GM19099 (cell line): ENCODE results near the gene USP6.

Source experiments
- POLR2A ChIP-seq: IDR thresholded peaks from 3 replicates; pipeline ENCODE4 v1.6.1; 2011; ENCODE audit warnings: low read depth; ENCODE audit not compliant: insufficient read length; ENCODE audit errors: extremely low read depth

USP6 gene

DNA sequence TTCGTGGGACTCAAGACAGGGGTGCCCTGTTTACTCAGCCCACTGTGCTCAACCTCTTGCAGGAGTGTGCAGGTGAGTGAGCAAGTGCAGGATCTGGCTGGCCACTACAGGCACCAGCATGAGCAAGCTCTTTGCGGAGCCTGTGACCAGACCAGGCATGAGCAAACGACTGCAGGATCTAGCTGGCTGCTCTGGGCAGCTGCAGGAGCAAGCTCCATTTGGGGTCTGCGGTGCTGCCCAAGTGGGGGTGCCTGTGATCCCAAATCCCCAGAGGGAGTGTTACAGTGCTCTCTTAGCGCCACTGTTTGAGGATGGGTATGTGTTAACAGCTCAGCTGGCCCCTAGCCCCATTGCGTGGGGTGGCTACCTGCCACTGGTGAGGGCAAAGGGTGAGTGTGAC is 2.4 kb downstream of the USP6 start:
- no peak for TF ChIP-seq POLR2A

- no peak for TF ChIP-seq POLR2A
Observed at GRCh38 chr17:5120036-5120435, 4.2 kb downstream of the USP6 start.

GRCh38 chr17:5121186-5121841 is 5.5 kb downstream of the USP6 start:
- no peak for TF ChIP-seq POLR2A

DNA sequence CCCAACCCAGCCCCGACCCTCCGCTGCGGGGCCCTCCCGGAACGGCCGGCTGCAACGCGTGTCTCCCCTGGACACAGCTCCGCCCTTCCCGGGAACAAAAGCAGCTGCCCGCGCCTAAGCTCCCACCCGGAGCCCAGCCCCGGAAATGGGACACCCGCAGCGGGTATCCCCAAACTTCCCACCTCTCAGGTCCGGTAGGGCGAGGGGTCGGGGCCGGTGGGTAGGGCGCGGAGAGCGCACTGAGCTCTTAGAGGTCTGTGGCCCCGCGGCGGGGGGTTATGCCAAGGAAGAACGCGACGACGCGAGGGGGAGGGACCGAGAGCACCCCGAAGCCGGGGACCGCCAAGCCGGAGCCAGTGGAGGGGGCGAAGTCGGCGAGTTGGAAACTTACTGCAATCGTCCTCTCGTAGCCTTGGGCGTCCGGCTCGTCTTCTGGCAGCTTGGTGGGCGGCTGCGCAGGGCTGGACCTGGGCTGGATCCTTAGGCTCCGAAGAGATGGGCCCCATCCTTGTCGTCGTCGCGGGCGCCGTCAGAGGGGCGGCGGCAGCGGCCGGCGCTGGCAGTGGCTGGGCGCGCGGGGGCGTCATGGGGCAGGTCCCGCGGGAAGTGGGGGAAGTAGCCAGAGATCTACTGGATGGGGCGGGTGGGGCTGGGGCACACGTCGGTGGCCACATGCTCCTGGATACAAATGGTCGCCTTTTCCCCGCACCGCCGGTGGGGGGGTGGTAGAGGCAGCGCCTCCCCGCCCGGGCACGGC is 6.9 kb downstream of the USP6 start:
- no peak for TF ChIP-seq POLR2A

DNA sequence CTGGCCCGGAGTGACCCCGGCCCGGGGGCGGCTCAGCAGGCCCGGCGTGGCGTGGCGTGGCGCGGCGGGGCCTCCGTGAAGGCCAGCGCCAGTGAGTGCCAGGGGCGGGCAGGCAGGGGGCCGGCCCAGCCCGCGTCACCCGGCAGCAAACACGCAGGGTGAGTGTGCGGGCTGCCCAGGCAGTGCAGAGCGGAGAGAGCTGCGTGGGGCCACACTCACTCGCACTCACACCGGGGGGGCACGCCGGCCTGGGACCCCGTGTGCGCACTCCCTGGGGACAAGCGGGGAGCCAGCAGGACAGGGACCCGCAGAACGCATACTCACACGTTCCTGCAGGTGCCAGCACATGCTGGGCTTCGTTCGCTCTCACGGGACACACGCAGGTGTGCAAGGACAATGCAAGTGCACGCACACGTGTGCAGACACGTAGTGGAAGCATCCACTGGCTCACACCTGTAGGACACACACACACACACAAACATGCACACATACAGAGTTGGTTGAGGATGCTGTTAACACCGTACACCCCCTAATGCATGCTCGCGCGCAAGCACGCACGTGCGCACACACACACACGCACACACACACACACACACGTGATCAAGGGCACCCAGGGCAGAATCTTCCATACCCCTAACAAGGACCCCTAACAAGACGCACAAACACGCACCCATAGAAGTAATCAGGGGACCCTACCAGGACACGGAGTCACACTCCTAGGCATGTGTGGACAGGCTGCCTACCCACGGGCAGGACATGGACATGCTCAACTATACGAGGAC is 7.7 kb downstream of the USP6 start:
- TF ChIP-seq POLR2A = no peak

- no peak for TF ChIP-seq POLR2A
Observed at GRCh38 chr17:5126719-5127488, 11.1 kb downstream of the USP6 start.

DNA sequence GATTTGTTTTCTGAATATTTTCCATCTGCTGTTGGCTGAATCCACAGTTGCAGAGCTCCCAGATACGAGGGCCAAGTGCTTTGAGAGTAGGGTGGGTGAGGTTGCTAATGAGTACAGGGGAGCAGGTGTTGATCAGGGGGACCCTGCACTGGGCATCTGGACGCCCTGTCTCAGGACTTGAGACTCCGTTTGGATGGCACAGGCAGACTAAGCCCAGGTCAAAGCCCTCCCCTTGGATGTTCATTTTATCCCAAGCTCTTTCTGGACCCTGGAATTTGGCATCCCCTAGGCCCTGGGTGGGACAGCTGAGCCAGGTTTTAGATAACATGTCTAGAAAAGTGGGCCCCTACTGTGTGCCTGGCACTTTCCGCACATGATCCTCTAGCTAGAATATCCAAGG is 12.1 kb downstream of the USP6 start:
- no peak for TF ChIP-seq POLR2A

DNA sequence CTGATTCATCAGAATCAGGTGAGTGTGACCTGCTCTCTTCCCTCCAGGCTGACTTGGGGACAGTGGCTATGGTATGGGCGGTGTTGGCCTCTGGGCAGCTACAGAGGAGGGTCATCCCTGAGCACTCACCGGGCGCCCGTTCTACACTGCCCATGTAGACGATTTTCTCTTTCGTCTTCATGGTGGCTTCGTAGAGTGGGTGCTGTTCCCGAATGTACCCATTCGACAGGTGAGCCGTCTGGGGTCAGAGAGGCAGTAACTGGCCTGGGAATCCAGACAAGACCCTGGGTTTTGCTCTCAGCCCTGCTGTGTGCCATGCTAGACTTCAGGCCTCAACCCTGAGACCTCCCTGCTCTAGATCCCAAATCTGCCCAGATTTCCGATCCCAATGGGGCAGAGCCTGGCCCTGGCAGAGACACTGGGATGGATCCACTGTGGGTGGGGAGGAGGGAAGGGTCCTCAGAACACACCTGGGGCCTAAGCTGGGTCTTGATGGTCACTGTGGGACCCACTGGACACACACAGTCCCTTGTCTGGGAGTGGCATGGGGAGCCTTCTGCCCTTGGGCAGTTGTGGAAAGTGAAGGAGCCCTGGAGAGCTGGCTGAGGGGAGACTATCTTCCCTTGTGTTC is 13.2 kb downstream of the USP6 start:
- TF ChIP-seq POLR2A = no peak

DNA sequence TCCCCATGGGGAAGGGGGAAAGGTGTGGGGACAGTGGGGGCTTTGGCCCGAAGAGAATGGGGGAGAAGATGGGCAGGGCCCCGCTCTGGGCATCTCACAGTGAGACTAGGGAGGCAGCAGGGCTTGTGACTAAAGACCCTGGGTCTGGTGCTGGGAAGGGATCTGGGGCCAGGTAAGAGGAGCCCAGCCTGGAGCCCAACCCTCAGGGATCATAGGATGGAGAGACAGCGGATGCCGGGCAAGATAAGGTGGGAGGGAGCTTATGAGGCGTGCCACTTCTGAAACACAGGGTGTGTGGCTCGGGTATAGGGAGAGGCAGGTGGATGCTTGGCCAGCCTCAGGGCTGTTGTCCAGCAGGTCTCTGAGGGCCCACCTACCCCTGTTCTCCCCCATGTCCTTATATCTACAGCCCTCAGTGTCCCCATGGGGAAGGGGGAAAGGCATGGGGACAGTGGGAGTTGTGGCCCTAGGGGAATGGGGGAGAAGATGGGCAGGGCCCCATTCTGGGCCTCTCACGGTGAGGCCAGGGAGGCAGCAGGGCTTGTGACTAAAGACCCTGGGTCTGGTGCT is 15.4 kb downstream of the USP6 start:
- TF ChIP-seq POLR2A = no peak

DNA sequence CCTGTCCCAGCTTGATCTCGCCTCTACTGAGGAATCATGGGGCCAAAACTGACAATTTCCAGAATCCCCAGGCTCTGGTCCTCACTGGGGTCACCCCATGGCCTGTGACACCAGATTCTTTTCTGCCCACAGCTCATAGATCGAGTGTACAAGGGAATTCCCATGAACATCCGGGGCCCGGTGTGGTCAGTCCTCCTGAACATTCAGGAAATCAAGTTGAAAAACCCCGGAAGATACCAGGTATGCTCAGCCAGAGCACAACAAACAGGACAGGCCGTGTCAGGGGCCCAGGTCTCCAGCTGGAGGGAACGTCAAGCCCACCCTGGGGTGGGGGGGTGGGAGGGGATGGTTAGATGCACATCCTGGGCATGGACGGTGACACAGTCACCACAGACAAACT is 17.5 kb downstream of the USP6 start:
- no peak for TF ChIP-seq POLR2A

- TF ChIP-seq POLR2A = no peak
Observed at GRCh38 chr17:5135726-5136579, 20.1 kb downstream of the USP6 start.

GRCh38 chr17:5138616-5139457 is 23.0 kb downstream of the USP6 start:
- no peak for TF ChIP-seq POLR2A

- no peak for TF ChIP-seq POLR2A
Observed at GRCh38 chr17:5139458-5139732, 23.6 kb downstream of the USP6 start.
